Activated CD4-positive, alpha-beta memory T cell treated with anti-CD3 and anti-CD28 coated beads for 36 hours (primary cell): ENCODE results near the gene CTNND2. TPM values are rescaled to one million over a fixed set of nuclear protein-coding genes. Genes with fewer than 3 reads are reported as not detected.

Experiments
- CTCF ChIA-PET: fragments of 350-600 bp; sonication (Branson Sonifier 250); formaldehyde crosslinking; loops from one replicate; lab custom pipeline; 2021; ENCODE audit warnings: antibody characterized with exemption, inconsistent platforms; lab: Charles Lee
- POLR2A ChIA-PET: fragments of 350-600 bp; sonication (Branson Sonifier 250); formaldehyde crosslinking; loops from one replicate; lab custom pipeline; 2021; ENCODE audit warnings: antibody characterized with exemption; lab: Charles Lee
- DNase-seq: peaks from one replicate; pipeline ENCODE4 v3.0.0-alpha.2; 2020
- H3K27ac Mint-ChIP-seq: one replicate; pipeline ENCODE4 v1.8.0; 2021; ENCODE audit warnings: mixed read lengths
- H3K27me3 Mint-ChIP-seq: one replicate; pipeline ENCODE4 v1.8.0; 2021; ENCODE audit warnings: mixed read lengths
- H3K36me3 Mint-ChIP-seq: one replicate; pipeline ENCODE4 v1.8.0; 2021; ENCODE audit warnings: mixed read lengths
- H3K4me1 Mint-ChIP-seq: one replicate; pipeline ENCODE4 v1.8.0; 2021; ENCODE audit warnings: low read depth, mixed read lengths
- H3K4me3 Mint-ChIP-seq: one replicate; pipeline ENCODE4 v1.8.0; 2021; ENCODE audit warnings: mild to moderate bottlenecking, mixed read lengths
- H3K9me3 Mint-ChIP-seq: one replicate; pipeline ENCODE4 v1.8.0; 2021; ENCODE audit warnings: mixed read lengths
- intact Hi-C: fragments of 100-400 bp; cut with micrococcal nuclease; formaldehyde crosslinking; loops from one replicate; pipeline ENCODE4 v1.15.1; 2023
- total RNA-seq, 2 experiments: library from RNA; stranded (reverse); gene quantifications; one replicate each; pipeline ENCODE4 v1.2.3, GENCODE V29; 2021

The CTNND2 gene
- total RNA-seq, 2 experiments from 2014 or later = not detected

DNA sequence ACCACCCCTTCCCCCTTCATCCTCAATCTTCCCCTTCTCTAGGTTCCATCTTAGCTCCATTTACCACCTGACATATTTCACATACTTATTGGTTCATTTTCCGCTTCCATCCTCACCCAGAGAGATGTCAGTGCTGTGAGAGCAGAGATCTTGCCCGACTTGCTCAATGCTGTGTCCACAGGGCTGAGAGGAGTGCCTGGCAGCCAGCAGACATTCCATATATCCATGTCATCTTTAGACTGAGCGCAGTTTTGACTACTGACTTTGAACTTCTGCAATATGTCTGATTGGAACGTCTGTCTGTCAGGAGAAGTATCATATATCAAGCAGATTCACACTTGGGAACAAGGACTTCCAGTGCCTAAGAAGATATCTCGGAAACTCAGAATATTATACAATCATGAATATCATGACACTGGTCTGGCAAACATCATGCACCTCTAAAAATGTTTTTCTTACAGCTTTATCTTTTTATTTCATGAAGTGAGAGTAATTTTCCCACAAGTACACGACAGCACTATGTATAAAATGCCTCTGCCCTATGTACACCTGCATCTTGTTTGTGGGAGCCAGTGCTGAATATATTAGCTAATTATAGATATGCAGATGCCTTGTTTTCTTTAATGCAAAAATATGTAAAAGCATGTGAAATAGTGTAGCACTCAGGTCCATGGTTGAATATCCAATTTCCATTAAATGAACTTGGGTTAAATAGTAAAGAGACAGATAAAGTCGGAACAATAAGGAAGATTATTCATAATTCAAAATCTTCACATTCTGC, 689.2 kb downstream of the CTNND2 start:
- no peaks in the 10 kb centered on the region for H3K27me3 Mint-ChIP-seq
- H3K4me3 Mint-ChIP-seq = no peak overlapping the region
- ChIA-PET CTCF (no interaction called here), POLR2A (no interaction called here)
- no peaks in the 10 kb centered on the region for H3K36me3 Mint-ChIP-seq
- H3K4me1 Mint-ChIP-seq = no peaks in the 10 kb centered on the region
- no peak overlapping the region for H3K27ac Mint-ChIP-seq
- intact Hi-C loops = no loop called here
- no peak for DNase-seq
- no peaks in the 10 kb centered on the region for H3K9me3 Mint-ChIP-seq

DNA sequence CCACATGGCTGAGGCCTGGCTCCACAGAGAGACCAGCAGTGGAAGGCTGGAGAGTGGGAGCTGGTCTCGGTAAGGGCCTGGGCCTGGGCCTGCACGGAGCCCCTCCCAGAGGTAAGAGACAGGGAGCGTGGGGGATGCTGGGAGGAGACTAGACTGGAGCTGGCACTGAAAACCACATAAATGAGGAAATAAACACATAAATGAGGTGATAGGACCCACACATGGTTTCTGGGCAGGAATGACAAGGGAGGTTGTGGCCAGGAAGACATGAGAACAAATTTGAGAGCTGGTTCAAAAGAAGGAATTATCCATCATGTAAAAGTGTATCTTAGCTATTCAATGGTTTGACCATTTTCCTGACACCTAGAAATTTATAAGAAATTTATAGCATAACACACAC, 691.5 kb downstream of the CTNND2 start:
- Mint-ChIP-seq H3K36me3 (no peaks in the 10 kb centered on the region), H3K4me1 (no peaks in the 10 kb centered on the region), H3K27me3 (no peaks in the 10 kb centered on the region), H3K9me3 (no peaks in the 10 kb centered on the region), H3K4me3 (no peak overlapping the region), H3K27ac (no peak overlapping the region)
- intact Hi-C loops = no loop called here
- no peak for DNase-seq
- CTCF ChIA-PET = interaction anchor here (0.6 kb wide), 1 partner anchor 349 kb away, joined by 3 read pairs; no protein-coding TSS in a partner anchor
- POLR2A ChIA-PET = no interaction called here

DNA sequence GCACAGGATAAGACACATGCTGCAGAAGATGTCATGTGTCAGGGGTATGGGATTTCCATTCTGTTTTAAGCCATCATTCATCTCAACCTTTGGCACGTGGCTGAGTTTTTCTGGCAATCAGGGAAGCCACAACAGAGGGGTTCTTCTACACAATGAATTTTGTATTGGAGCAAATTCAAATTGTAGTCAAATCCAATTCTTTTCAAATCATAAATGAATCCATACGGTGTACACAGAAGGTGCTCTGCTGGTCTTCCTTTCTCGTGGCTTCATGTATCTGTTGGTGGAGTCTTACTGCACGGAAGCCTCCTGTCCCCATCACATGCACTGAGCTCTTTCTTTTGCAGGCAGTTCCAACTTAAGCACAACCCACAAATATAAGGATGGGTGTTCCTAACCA, 706.5 kb downstream of the CTNND2 start:
- H3K4me3 Mint-ChIP-seq = no peak overlapping the region
- CTCF ChIA-PET = interaction anchor here (0.7 kb wide), 1 partner anchor 185 kb away, joined by 3 read pairs; no protein-coding TSS in a partner anchor
- no peaks in the 10 kb centered on the region for H3K36me3 Mint-ChIP-seq
- no peaks in the 10 kb centered on the region for H3K27me3 Mint-ChIP-seq
- H3K4me1 Mint-ChIP-seq = no peaks in the 10 kb centered on the region
- intact Hi-C loops = no loop called here
- no peaks in the 10 kb centered on the region for H3K9me3 Mint-ChIP-seq
- POLR2A ChIA-PET = no interaction called here
- no peak for DNase-seq
- no peak overlapping the region for H3K27ac Mint-ChIP-seq

DNA sequence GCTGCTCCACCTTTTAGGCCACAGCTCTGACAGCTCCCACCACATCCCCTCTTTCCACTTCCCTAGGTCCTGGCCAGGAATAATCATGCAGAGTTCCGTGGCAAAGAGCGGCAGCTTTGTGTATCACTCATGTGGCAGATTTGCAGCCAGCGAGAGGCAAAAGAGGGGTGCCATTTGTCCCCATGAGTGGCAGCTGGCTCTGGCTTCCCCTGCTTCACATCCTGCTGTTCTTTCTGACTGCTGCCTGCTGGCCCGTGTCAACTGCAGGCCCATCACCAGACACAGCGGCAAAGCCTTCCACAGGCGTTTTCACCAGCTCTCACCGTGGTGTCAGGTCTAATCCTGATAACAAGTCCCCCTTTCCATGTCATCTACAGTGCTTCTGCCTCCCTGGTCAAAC, 712.6 kb downstream of the CTNND2 start:
- intact Hi-C loops = no loop called here
- Mint-ChIP-seq H3K27ac (no peak overlapping the region), H3K27me3 (no peaks in the 10 kb centered on the region), H3K9me3 (no peaks in the 10 kb centered on the region), H3K4me3 (no peak overlapping the region), H3K36me3 (no peaks in the 10 kb centered on the region), H3K4me1 (no peaks in the 10 kb centered on the region)
- ChIA-PET POLR2A (no interaction called here), CTCF (no interaction called here)
- no peak for DNase-seq

DNA sequence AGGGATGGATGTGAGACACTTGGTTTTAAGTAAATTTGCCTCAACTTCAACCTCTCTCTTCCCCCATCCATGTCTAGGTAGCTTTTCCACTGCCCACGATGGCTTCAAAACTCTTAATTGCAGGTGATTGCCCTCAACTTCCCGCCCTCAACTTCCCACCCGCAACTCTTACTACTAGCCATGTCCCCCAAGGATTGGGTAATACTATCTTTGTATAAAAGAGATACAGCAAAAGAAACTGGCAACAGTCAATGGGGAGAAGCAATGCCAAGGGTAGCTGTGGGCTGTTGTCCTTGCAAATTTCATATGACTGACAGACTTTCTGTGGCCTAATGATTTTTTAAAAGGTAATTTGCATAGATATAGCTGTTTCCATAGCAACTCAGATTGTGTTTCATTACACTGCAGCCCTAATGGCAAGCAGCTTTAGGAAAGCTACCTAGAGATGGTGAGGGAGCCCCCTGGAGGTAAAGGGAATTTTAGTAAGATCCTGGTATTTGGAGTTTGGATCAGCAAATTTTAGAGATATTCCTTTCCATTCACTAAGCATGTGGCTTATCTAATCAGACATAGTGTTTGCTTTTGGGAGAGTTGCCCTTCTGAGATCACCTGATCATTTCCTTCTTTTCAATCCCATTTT, 721.7 kb downstream of the CTNND2 start:
- Mint-ChIP-seq H3K27ac (no peak overlapping the region), H3K36me3 (no peaks in the 10 kb centered on the region), H3K9me3 (no peaks in the 10 kb centered on the region), H3K4me1 (no peaks in the 10 kb centered on the region), H3K27me3 (no peaks in the 10 kb centered on the region), H3K4me3 (no peak overlapping the region)
- intact Hi-C loops = loop anchor here (5.0 kb wide), 1 partner anchor 195 kb away; no protein-coding TSS in a partner anchor
- CTCF ChIA-PET = interaction anchor here (1.0 kb wide), 1 partner anchor 194 kb away, joined by 4 read pairs; no protein-coding TSS in a partner anchor
- POLR2A ChIA-PET = no interaction called here
- no peak for DNase-seq

DNA sequence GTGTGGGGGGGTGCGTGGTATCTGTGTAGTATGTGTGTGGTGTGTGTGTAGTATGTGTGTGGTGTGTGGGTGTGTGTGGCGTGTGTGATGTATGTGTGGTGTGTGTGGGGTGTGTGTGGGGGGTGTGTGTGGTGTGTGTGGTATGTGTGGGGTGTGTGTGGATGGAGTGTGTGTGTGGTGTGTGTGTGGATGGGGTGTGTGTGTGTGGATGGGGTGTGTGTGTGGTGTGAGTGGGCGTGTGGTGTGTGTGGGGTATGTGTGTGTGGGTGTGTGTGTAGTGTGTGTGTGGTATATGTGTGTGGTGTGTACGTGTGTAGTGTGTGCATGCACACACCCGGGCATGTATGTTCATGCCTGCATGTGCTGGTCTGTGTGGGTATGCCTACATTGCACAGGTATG, 722.3 kb downstream of the CTNND2 start:
- Mint-ChIP-seq H3K9me3 (no peaks in the 10 kb centered on the region), H3K4me3 (no peak overlapping the region), H3K27ac (no peak overlapping the region)

GRCh38 chr5:11180890-11181289, 723.4 kb downstream of the CTNND2 start:
- H3K27ac Mint-ChIP-seq = no peak overlapping the region
- intact Hi-C loops = loop anchor here (5.0 kb wide), 1 partner anchor 194 kb away; no protein-coding TSS in a partner anchor
- H3K9me3 Mint-ChIP-seq = no peaks in the 10 kb centered on the region
- H3K27me3 Mint-ChIP-seq = peaks cover 3% of the 10 kb centered on the region
- H3K36me3 Mint-ChIP-seq = no peaks in the 10 kb centered on the region
- ChIA-PET POLR2A (no interaction called here), CTCF (no interaction called here)
- DNase-seq = no peak
- no peak overlapping the region for H3K4me3 Mint-ChIP-seq
- no peaks in the 10 kb centered on the region for H3K4me1 Mint-ChIP-seq

More for the DNA sequence above, 722.3 kb downstream of the CTNND2 start:
- Mint-ChIP-seq H3K36me3 (no peaks in the 10 kb centered on the region), H3K27me3 (no peaks in the 10 kb centered on the region), H3K4me1 (no peaks in the 10 kb centered on the region)
- ChIA-PET CTCF (no interaction called here), POLR2A (no interaction called here)
- intact Hi-C loops = loop anchor here (5.0 kb wide), 1 partner anchor 195 kb away; no protein-coding TSS in a partner anchor
- no peak for DNase-seq

DNA sequence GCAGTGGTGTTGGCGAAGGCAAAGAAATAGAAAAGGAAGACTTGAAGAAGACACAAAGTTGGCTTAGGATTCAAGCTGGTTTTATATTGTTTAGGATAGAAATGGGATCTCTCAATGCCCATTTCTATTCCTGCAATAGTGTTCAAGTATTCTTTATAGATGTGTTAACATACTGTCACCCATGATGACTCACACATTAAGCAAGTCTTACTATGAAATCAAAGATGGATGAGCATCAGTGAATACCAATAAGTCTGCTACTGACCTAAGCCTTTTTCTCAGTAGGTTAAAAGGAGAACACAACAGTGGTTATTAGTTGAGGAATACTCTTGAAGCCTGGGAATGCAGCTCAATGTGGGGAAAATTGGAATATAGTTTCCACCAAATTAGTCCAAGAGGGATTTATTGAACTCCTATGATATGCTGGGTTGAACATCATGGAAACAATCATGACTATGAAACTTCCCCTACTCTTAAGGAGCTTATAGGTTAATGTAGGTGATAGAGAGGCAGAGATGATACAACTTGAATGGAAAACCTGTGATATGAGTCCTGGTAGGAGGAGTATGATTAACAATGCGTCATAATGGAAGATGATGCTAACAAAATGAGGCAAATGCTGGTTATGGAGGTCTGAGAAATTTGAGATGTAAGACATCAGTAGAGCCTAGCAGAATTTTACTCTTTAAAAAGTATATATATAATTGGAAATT, 726.1 kb downstream of the CTNND2 start:
- Mint-ChIP-seq H3K36me3 (no peaks in the 10 kb centered on the region), H3K9me3 (no peaks in the 10 kb centered on the region), H3K4me3 (no peak overlapping the region), H3K27ac (no peak overlapping the region), H3K4me1 (no peaks in the 10 kb centered on the region), H3K27me3 (peaks cover 3% of the 10 kb centered on the region)
- ChIA-PET POLR2A (no interaction called here), CTCF (no interaction called here)
- no peak for DNase-seq
- intact Hi-C loops = no loop called here

DNA sequence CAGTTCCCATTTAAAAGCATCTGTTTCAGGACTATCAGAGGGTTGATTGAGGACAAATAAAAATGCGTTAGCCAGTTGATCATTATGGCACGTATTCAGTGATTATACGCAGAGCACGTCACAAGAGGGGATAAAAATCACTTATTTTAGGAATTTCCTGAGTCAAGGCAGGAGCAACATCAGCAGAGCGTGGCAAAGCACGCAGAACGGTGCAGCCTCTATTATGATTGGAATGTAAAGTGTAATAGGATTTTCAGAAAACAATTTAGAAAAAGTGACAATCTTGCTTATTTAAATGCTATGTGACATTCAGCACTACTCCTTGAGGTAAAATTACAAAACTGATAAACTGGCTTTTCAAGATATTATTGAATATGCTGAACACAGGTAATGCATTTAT, 729.7 kb downstream of the CTNND2 start:
- no peak for DNase-seq
- Mint-ChIP-seq H3K4me3 (no peak overlapping the region), H3K27ac (no peak overlapping the region), H3K4me1 (peaks cover 6% of the 10 kb centered on the region), H3K27me3 (peaks cover 9% of the 10 kb centered on the region), H3K36me3 (no peaks in the 10 kb centered on the region), H3K9me3 (no peaks in the 10 kb centered on the region)
- POLR2A ChIA-PET = no interaction called here
- intact Hi-C loops = no loop called here
- CTCF ChIA-PET = no interaction called here

DNA sequence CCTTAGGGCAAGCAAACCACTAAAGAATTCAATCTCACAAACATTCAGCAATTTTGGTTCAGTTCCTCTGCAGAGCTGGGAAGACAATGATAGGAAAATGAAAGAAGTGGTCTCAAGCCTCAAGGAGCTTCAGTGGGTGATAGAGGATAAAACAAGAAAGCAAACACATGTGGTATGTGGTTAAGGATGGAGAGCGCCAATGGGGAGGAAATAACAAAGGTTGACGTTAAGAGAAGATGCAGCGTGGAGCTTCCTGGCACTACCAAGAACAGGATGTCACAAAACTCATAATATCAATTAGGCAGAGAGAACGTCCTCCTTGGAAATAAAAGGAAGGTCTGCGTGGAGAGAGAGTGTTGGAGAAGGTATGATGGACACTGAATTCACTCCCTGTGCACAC, 731.8 kb downstream of the CTNND2 start:
- H3K9me3 Mint-ChIP-seq = no peaks in the 10 kb centered on the region
- H3K4me1 Mint-ChIP-seq = peaks cover 6% of the 10 kb centered on the region
- ChIA-PET CTCF (no interaction called here), POLR2A (no interaction called here)
- no peak overlapping the region for H3K4me3 Mint-ChIP-seq
- no peaks in the 10 kb centered on the region for H3K36me3 Mint-ChIP-seq
- H3K27me3 Mint-ChIP-seq = peaks cover 9% of the 10 kb centered on the region
- no peak for DNase-seq
- no peak overlapping the region for H3K27ac Mint-ChIP-seq
- intact Hi-C loops = no loop called here

DNA sequence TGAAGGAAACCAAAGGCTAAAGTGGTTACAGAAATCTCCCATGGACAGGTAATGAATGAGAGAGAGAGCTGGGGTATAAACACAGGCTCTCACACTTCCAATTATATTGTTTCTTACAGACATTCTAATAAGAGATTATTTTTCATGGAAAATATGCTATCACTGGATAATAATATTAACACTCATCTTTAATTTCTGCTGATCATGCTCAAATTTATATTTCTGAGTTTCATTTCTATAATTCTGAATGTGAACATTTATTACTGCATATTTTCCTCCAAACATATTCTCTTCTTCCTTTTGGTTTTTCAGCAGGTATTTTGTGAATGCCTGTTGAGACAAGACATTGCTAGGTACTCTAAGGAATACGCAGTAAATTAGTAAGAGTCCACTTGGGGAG, 733.0 kb downstream of the CTNND2 start:
- Mint-ChIP-seq H3K27ac (no peak overlapping the region), H3K27me3 (peaks cover 6% of the 10 kb centered on the region)

GRCh38 chr5:11166923-11167322, 737.3 kb downstream of the CTNND2 start:
- Mint-ChIP-seq H3K4me1 (no peaks in the 10 kb centered on the region), H3K9me3 (no peaks in the 10 kb centered on the region), H3K27ac (no peak overlapping the region), H3K27me3 (peaks cover 6% of the 10 kb centered on the region), H3K4me3 (no peak overlapping the region), H3K36me3 (no peaks in the 10 kb centered on the region)
- DNase-seq = no peak
- ChIA-PET CTCF (no interaction called here), POLR2A (no interaction called here)
- intact Hi-C loops = no loop called here

More for the DNA sequence above, 733.0 kb downstream of the CTNND2 start:
- Mint-ChIP-seq H3K4me1 (peaks cover 6% of the 10 kb centered on the region), H3K4me3 (no peak overlapping the region), H3K9me3 (no peaks in the 10 kb centered on the region), H3K36me3 (no peaks in the 10 kb centered on the region)
- POLR2A ChIA-PET = no interaction called here
- intact Hi-C loops = no loop called here
- no peak for DNase-seq
- CTCF ChIA-PET = no interaction called here
